GM12878 (cell line): Measurements from ENCODE around the gene GH2. TPM values are rescaled to one million over a fixed set of nuclear protein-coding genes. Genes with fewer than 3 reads are reported as not detected.
"Not testable (repeated sequence)": the region's sequence is repeated elsewhere in the genome, so short reads cannot be mapped to it uniquely, and the experiment has no call there.

Source experiments
- ATAC-seq: fragments of 200-7000 bp; cut with Tn5 transposase; 3 replicates; pipeline ENCODE4 v1.9.1; 2020; ENCODE audit warnings: mild to moderate bottlenecking, moderate library complexity
- BruUV-seq: library from RNA; stranded (reverse); fragments of 400-500 nt; replicated peaks from 2 replicates; lab custom pipeline; 2021; lab: Mats Ljungman, UMichigan
- CTCF ChIA-PET: fragments of 300-600 bp; sonication (Branson Sonifier 250); formaldehyde crosslinking; extraction: SDS; loops from one replicate; lab custom pipeline; 2021; ENCODE audit warnings: inconsistent platforms; lab: Yijun Ruan, JAX
- POLR2A ChIA-PET: fragments of 350-600 bp; formaldehyde crosslinking; extraction: SDS; loops from one replicate; lab custom pipeline; 2021; ENCODE audit warnings: inconsistent platforms; lab: Charles Lee
- RAD21 ChIA-PET: fragments of 300-600 bp; sonication (Branson Sonifier 250); formaldehyde crosslinking; loops from one replicate; lab custom pipeline; 2023; ENCODE audit warnings: antibody characterized with exemption; ENCODE audit not compliant: unreplicated experiment; lab: Charles Lee
- SMC1A ChIA-PET: fragments of 300-600 bp; sonication (Branson Sonifier 250); formaldehyde crosslinking; loops from one replicate; lab custom pipeline; 2023; ENCODE audit not compliant: unreplicated experiment, uncharacterized antibody; lab: Charles Lee
- DNase-seq: peaks from one replicate; pipeline ENCODE4 v3.0.0-alpha.2; 2011; ENCODE audit warnings: low read depth, low spot score
- FAIRE-seq: peaks from 3 replicates; lab custom pipeline; 2011; peaks lifted over from hg19 to GRCh38; lab: Jason Lieb, UNC
- H2AFZ ChIP-seq: 2 replicates; pipeline ENCODE4 v1.6.0; 2011; ENCODE audit warnings: low read depth, low read length, control low read depth; ENCODE audit not compliant: control insufficient read depth
- H3K27ac ChIP-seq: 2 replicates; pipeline ENCODE4 v1.5.1; 2011; ENCODE audit warnings: control low read depth; ENCODE audit not compliant: control insufficient read depth, insufficient read depth
- H3K27me3 ChIP-seq, 2 experiments: replicated peaks in 1 of 2; 2 replicates each; pipeline versions ENCODE4 v1.6.0 to v1.6.1; 2011; ENCODE audit warnings: low read length in 1 of 2; ENCODE audit not compliant: control insufficient read depth in 2 of 2, insufficient read depth in 2 of 2
- H3K36me3 ChIP-seq, 2 experiments: 2 replicates each; pipeline ENCODE4 v1.5.1; 2011; ENCODE audit warnings: low read length in 1 of 2; ENCODE audit not compliant: control insufficient read depth in 2 of 2, insufficient read depth in 2 of 2
- H3K4me1 ChIP-seq: 2 replicates; pipeline ENCODE4 v1.6.1; 2011; ENCODE audit warnings: mild to moderate bottlenecking, low read length, moderate library complexity, mixed read lengths; ENCODE audit not compliant: control insufficient read depth, insufficient read depth
- H3K4me2 ChIP-seq: 2 replicates; pipeline ENCODE4 v1.6.0; 2011; ENCODE audit warnings: control low read depth; ENCODE audit not compliant: control insufficient read depth, insufficient read depth
- H3K4me3 ChIP-seq: fragments of 200-600 bp; sonication (generic); 2 replicates; pipeline ENCODE4 v1.5.1; 2016
- H3K79me2 ChIP-seq: 2 replicates; pipeline ENCODE4 v1.6.0; 2011; ENCODE audit warnings: low read length; ENCODE audit not compliant: control insufficient read depth, insufficient read depth
- H3K9ac ChIP-seq: 2 replicates; pipeline ENCODE4 v1.8.0; 2011; ENCODE audit warnings: low read length, control low read depth, mixed read lengths; ENCODE audit not compliant: control insufficient read depth, insufficient read depth
- H3K9me3 ChIP-seq: replicated peaks from 3 replicates; pipeline ENCODE4 v1.5.1; 2011; ENCODE audit warnings: mild to moderate bottlenecking, low read length; ENCODE audit not compliant: control insufficient read depth, insufficient read depth
- H4K20me1 ChIP-seq: 2 replicates; pipeline ENCODE4 v1.6.0; 2011; ENCODE audit not compliant: control insufficient read depth, insufficient read depth
- CBFB ChIP-seq: IDR thresholded peaks from 2 replicates; pipeline ENCODE4 v1.6.1; 2016; ENCODE audit warnings: antibody characterized with exemption, low read depth
- CTCF ChIP-seq, 3 experiments: IDR thresholded peaks in 2 of 3; conservative IDR thresholded peaks in 1 of 3; 2 replicates each; pipeline ENCODE4 v1.5.1; 2011; ENCODE audit warnings: low read depth in 3 of 3, low read length in 3 of 3, mild to moderate bottlenecking in 3 of 3, control low read depth in 2 of 3, moderate library complexity in 2 of 3, inconsistent platforms in 1 of 3, mixed read lengths in 1 of 3; ENCODE audit not compliant: control insufficient read depth in 2 of 3, insufficient read depth in 1 of 3; ENCODE audit errors: extremely low read depth in 1 of 3
- HDGF ChIP-seq: fragments of 450-650 bp; IDR thresholded peaks from 2 replicates; pipeline ENCODE4 v1.6.1; 2016; ENCODE audit warnings: antibody characterized with exemption
- MEF2B ChIP-seq: fragments of 450-650 bp; IDR thresholded peaks from 2 replicates; pipeline ENCODE4 v1.6.1; 2018; ENCODE audit warnings: mild to moderate bottlenecking, moderate library complexity; ENCODE audit not compliant: partially characterized antibody, poor library complexity, severe bottlenecking
- MTA3 ChIP-seq: IDR thresholded peaks from 2 replicates; pipeline ENCODE4 v1.6.1; 2012; ENCODE audit warnings: low read length, inconsistent platforms, borderline replicate concordance
- NFIC ChIP-seq: IDR thresholded peaks from 2 replicates; pipeline ENCODE4 v1.6.1; 2012; ENCODE audit warnings: low read depth, mild to moderate bottlenecking, inconsistent platforms, low read length, moderate library complexity
- NR2C1 ChIP-seq: fragments of 450-650 bp; IDR thresholded peaks from 2 replicates; pipeline ENCODE4 v1.6.1; 2017; ENCODE audit warnings: antibody characterized with exemption, mild to moderate bottlenecking, moderate library complexity
- PML ChIP-seq: IDR thresholded peaks from 2 replicates; pipeline ENCODE4 v1.6.1; 2012; ENCODE audit warnings: low read length, inconsistent platforms
- RELA ChIP-seq: fragments of 450-650 bp; IDR thresholded peaks from 2 replicates; pipeline ENCODE4 v1.8.0; 2014; ENCODE audit warnings: borderline replicate concordance; ENCODE audit not compliant: partially characterized antibody
- SIN3A ChIP-seq: IDR thresholded peaks from 2 replicates; pipeline ENCODE4 v1.6.1; 2012; ENCODE audit warnings: low read depth, low read length, improper control_type of control experiment
- WRNIP1 ChIP-seq: IDR thresholded peaks from 2 replicates; pipeline ENCODE4 v1.6.1; 2011; ENCODE audit warnings: low read depth, low read length, improper control_type of control experiment, borderline replicate concordance
- ZSCAN29 ChIP-seq: fragments of 450-650 bp; IDR thresholded peaks from 2 replicates; pipeline ENCODE4 v1.6.1; 2017; ENCODE audit warnings: mild to moderate bottlenecking, moderate library complexity
- WGBS: methylation state at CpG from one replicate; pipeline ENCODE4 v1.1.6; 2016; ENCODE audit warnings: low lambda C conversion rate; ENCODE audit not compliant: insufficient replicate concordance, insufficient coverage; ENCODE audit errors: missing lambda C conversion rate; 5-methylcytosine and 5-hydroxymethylcytosine counted together
- in situ Hi-C: fragments of 300-500 bp; cut with MboI; formaldehyde crosslinking; loops from 9 replicates; pipeline ENCODE4 v1.14.3; 2018; ENCODE audit warnings: mixed read lengths
- intact Hi-C: fragments of 100-400 bp; cut with micrococcal nuclease; formaldehyde crosslinking; loops from one replicate; pipeline ENCODE4 v1.14.2; 2022; ENCODE audit not compliant: unreplicated experiment
- polyA plus RNA-seq, 11 experiments: library from polyadenylated mRNA; depleted of rRNA in 4 of 11; unstranded in 6 of 11; stranded (reverse) in 5 of 11; fragments of >200 nt; fragmentation: Nextera tagmentation in 4 of 11; fragmentation: Illumina TruSeq in 1 of 11; extraction: Ambion mirVana in 4 of 11; extraction: Trizol in 1 of 11; gene quantifications; 1 replicate in 1 of 11; 2 replicates in 10 of 11; pipeline versions ENCODE4 v1.2.1 to v1.2.3, GENCODE V29; 2011 to 2016; ENCODE audit warnings: inconsistent platforms in 2 of 11, missing spikeins in 2 of 11, low read depth in 1 of 11
- total RNA-seq, 4 experiments: library from RNA; depleted of rRNA in 3 of 4; stranded (reverse); fragments of >200 nt in 3 of 4; fragmentation: Illumina TruSeq in 1 of 4; extraction: Trizol in 1 of 4; gene quantifications; 2 replicates each; pipeline versions ENCODE4 v1.2.1 to v1.2.3, GENCODE V29; 2013 to 2021

Gene GH2
- total and polyA plus RNA-seq, 10 of the 15 experiments (the other 5 are each of a cell fraction or from before 2014, with no cell fraction given), result not detected

GRCh38 chr17:63866625-63867024 lies 15.1 kb downstream of the GH2 start:
- WGBS, result 34% methylated on average over 7 of the region's 7 CpGs
- H3K27me3 ChIP-seq, BruUV-seq, H2AFZ ChIP-seq, H3K4me3 ChIP-seq, in situ Hi-C loops, H3K79me2 ChIP-seq, H3K9me3 ChIP-seq, H4K20me1 ChIP-seq, H3K4me2 ChIP-seq, DNase-seq, H3K9ac ChIP-seq, intact Hi-C loops, H3K4me1 ChIP-seq, SMC1A ChIA-PET, H3K36me3 ChIP-seq, H3K27ac ChIP-seq, RAD21 ChIA-PET, POLR2A ChIA-PET, FAIRE-seq: not testable (repeated sequence)
- ATAC-seq, result peak; percentile 70
- 0 out of 6 replicates have a peak, but pooled peaks of 1 of the 3 experiments have one; percentile 17 for TF ChIP-seq CTCF (IDR thresholded peaks at IDR 0.05 in 2 of 3, conservative IDR thresholded peaks at IDR 0.05 in 1 of 3; ENCODE audit: control insufficient read depth in 2 of 3, extremely low read depth in 1 of 3, insufficient read depth in 1 of 3, low read depth in 3 of 3, low read length in 3 of 3)
- CTCF ChIA-PET, result interaction anchor here (0.7 to 4.8 kb wide), 22 partner anchors 8 to 460 kb away, joined by 3 to 51 read pairs (median 4); partner anchors contain the start of genes GH1, ICAM2 and SMARCD2

- DNase-seq (no peak), FAIRE-seq (no peak), ATAC-seq (no peak)
- Histone ChIP-seq H3K4me1 (no peaks in the 10 kb centered on the region), H3K9ac (no peak overlapping the region), H3K4me2 (no peak overlapping the region), H2AFZ (no peak overlapping the region), H3K27me3 (peaks cover 1 to 4% of the 10 kb centered on the region in 2 experiments; a peak in 2 of 4 replicates), H3K79me2 (no peaks in the 10 kb centered on the region), H3K27ac (no peak overlapping the region), H3K4me3 (no peak overlapping the region), H3K9me3 (no peaks in the 10 kb centered on the region), H3K36me3 (no peaks in the 10 kb centered on the region), H4K20me1 (no peaks in the 10 kb centered on the region)
- SMC1A ChIA-PET, result interaction anchor here (0.7 to 1.8 kb wide), 5 partner anchors 10 to 370 kb away, joined by 3 to 4 read pairs (median 3); no protein-coding TSS in a partner anchor
- TF ChIP-seq SIN3A (no peak), ZSCAN29 (no peak), NFIC (no peak), PML (no peak), HDGF (no peak), CBFB (no peak), RELA (no peak), MTA3 (no peak), WRNIP1 (no peak), NR2C1 (no peak), MEF2B (no peak)
- CTCF ChIA-PET, result interaction anchor here (1.4 to 3.4 kb wide), 7 partner anchors 8 to 31 kb away, joined by 4 to 14 read pairs (median 6); no protein-coding TSS in a partner anchor
- intact Hi-C loops, result no loop called here
- RAD21 ChIA-PET, result no interaction called here
- WGBS, result 0% methylated on average over 3 of the region's 3 CpGs
- in situ Hi-C loops, result no loop called here
- no TSS peak for BruUV-seq
- POLR2A ChIA-PET, result interaction anchor here (0.5 to 1.9 kb wide), 2 partner anchors 11 to 108 kb away, joined by 3 to 6 read pairs; no protein-coding TSS in a partner anchor
Observed at GRCh38 chr17:63859257-63859656, 22.5 kb downstream of the GH2 start.
